Endodermal cell (in vitro differentiated cells): ENCODE results near the gene DNALI1. TPM values are rescaled to one million over a fixed set of nuclear protein-coding genes. Genes with fewer than 3 reads are reported as not detected.

ENCODE experiments used
- DNase-seq: peaks from one replicate; pipeline ENCODE4 v3.0.0-alpha.2; 2017
- H3K27ac ChIP-seq: 2 replicates; pipeline ENCODE4 v1.5.1; 2013; ENCODE audit warnings: mild to moderate bottlenecking, low read depth, low read length, moderate library complexity
- H3K27me3 ChIP-seq: 2 replicates; pipeline ENCODE4 v1.6.1; 2013; ENCODE audit warnings: mild to moderate bottlenecking, low read length, moderate library complexity; ENCODE audit not compliant: insufficient read depth, control insufficient read depth, poor library complexity, severe bottlenecking
- H3K36me3 ChIP-seq: 2 replicates; pipeline ENCODE4 v1.7.0; 2013; ENCODE audit warnings: mild to moderate bottlenecking, low read length, moderate library complexity; ENCODE audit not compliant: control insufficient read depth, insufficient read depth
- H3K4me1 ChIP-seq: one replicate; pipeline ENCODE4 v1.7.0; 2013; ENCODE audit warnings: low read length; ENCODE audit not compliant: control insufficient read depth, insufficient read depth
- H3K4me3 ChIP-seq: 2 replicates; pipeline ENCODE4 v1.5.1; 2013; ENCODE audit warnings: mild to moderate bottlenecking, low read length, moderate library complexity
- H3K9ac ChIP-seq: 2 replicates; pipeline ENCODE4 v1.6.1; 2013; ENCODE audit warnings: mild to moderate bottlenecking, low read length, moderate library complexity; ENCODE audit not compliant: poor library complexity, severe bottlenecking; ENCODE audit errors: extremely low read depth
- H3K9me3 ChIP-seq: 2 replicates; pipeline ENCODE4 v1.6.1; 2013; ENCODE audit warnings: mild to moderate bottlenecking, low read length, moderate library complexity; ENCODE audit not compliant: control insufficient read depth
- H3K27ac Mint-ChIP-seq: 2 replicates; pipeline ENCODE4 v1.8.0; 2020; ENCODE audit warnings: mixed read lengths
- H3K27me3 Mint-ChIP-seq: 2 replicates; pipeline ENCODE4 v1.8.0; 2021; ENCODE audit warnings: mild to moderate bottlenecking, mixed read lengths; ENCODE audit not compliant: insufficient read depth
- H3K36me3 Mint-ChIP-seq: 2 replicates; pipeline ENCODE4 v1.8.0; 2020; ENCODE audit warnings: low read depth, mixed read lengths
- H3K4me1 Mint-ChIP-seq: 2 replicates; pipeline ENCODE4 v1.8.0; 2020; ENCODE audit warnings: mixed read lengths
- H3K4me3 Mint-ChIP-seq: 2 replicates; pipeline ENCODE4 v1.8.0; 2020; ENCODE audit warnings: mild to moderate bottlenecking, moderate library complexity, mixed read lengths
- H3K9me3 Mint-ChIP-seq: 2 replicates; pipeline ENCODE4 v1.8.0; 2020; ENCODE audit warnings: mild to moderate bottlenecking, mixed read lengths
- WGBS, 2 experiments: methylation state at CpG; one replicate each; pipeline versions ENCODE4 v1.1.5 to v1.1.7; 2013; ENCODE audit warnings: missing lambda C conversion rate in 2 of 2, mixed read lengths in 1 of 2; ENCODE audit not compliant: insufficient coverage in 1 of 2, insufficient read length in 1 of 2; 5-methylcytosine and 5-hydroxymethylcytosine counted together
- total RNA-seq, 2 donors: library from RNA; stranded (reverse); fragmentation: NEBNext Ultra II Directional in 1 of 2; extraction: Animal tissue kit (Norgen Biotek cat#: 25700) in 1 of 2; gene quantifications; 2 replicates in 1 of 2; 3 replicates in 1 of 2; pipeline ENCODE4 v1.2.1, GENCODE V29; 2021
- TF ChIP-seq, protein P1 (sequence below): fragments of 200-600 bp; sonication (generic); conservative IDR thresholded peaks from 2 replicates; pipeline ENCODE4 v1.5.0; 2021; ENCODE audit warnings: antibody characterized with exemption, mild to moderate bottlenecking

The DNALI1 gene
- total RNA-seq, 2 donors from 2014 or later: 31.5 to 39.5 TPM

- no peak overlapping the region for H3K9ac ChIP-seq
- WGBS, 2 experiments: 88 to 97% methylated on average over 4 to 5 of the region's 5 CpGs
- Mint-ChIP-seq H3K9me3 (no peaks in the 10 kb centered on the region), H3K4me3 (no peak overlapping the region), H3K36me3 (no peaks in the 10 kb centered on the region), H3K27me3 (peaks cover 46% of the 10 kb centered on the region), H3K4me1 (peaks cover 6% of the 10 kb centered on the region), H3K27ac (no peak overlapping the region)
- H3K4me3 ChIP-seq: no peak overlapping the region
- peaks cover 69% of the 10 kb centered on the region for H3K27me3 ChIP-seq
- H3K9me3 ChIP-seq: no peaks in the 10 kb centered on the region
- no peaks in the 10 kb centered on the region for H3K36me3 ChIP-seq
- TF ChIP-seq, protein P1, sequence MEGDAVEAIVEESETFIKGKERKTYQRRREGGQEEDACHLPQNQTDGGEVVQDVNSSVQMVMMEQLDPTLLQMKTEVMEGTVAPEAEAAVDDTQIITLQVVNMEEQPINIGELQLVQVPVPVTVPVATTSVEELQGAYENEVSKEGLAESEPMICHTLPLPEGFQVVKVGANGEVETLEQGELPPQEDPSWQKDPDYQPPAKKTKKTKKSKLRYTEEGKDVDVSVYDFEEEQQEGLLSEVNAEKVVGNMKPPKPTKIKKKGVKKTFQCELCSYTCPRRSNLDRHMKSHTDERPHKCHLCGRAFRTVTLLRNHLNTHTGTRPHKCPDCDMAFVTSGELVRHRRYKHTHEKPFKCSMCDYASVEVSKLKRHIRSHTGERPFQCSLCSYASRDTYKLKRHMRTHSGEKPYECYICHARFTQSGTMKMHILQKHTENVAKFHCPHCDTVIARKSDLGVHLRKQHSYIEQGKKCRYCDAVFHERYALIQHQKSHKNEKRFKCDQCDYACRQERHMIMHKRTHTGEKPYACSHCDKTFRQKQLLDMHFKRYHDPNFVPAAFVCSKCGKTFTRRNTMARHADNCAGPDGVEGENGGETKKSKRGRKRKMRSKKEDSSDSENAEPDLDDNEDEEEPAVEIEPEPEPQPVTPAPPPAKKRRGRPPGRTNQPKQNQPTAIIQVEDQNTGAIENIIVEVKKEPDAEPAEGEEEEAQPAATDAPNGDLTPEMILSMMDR: no peak
- no peak for DNase-seq
- H3K4me1 ChIP-seq: no peaks in the 10 kb centered on the region
- no peak overlapping the region for H3K27ac ChIP-seq
Observed at GRCh38 chr1:37599940-37600339, 43.2 kb downstream of the DNALI1 start.

DNA sequence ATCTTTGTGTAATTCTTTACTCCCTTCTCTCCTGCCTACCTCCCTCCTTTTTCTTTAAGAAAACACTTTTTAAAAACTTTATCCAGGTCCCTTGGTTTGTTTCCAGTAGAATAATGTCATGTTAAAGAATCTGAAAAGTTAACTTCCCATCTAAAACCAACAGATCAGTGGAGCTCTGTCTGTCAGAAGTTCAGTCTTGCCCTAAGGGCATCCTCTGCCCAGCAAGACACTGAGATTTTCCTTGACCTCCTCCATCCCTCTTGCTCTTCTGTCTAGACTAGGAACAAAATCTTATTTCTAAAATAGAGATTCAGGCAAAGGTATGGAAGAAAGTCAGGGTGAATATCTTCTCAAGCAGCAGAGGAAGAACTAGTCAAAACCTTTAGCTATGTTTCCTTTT is 44.7 kb downstream of the DNALI1 start:
- Histone ChIP-seq H3K9ac (no peak overlapping the region), H3K27me3 (peaks cover 84% of the 10 kb centered on the region), H3K27ac (no peak overlapping the region), H3K4me3 (no peak overlapping the region), H3K36me3 (no peaks in the 10 kb centered on the region), H3K4me1 (no peaks in the 10 kb centered on the region), H3K9me3 (no peaks in the 10 kb centered on the region)
- H3K27ac Mint-ChIP-seq: no peak overlapping the region
- TF ChIP-seq, protein P1: no peak
- no peak overlapping the region for H3K4me3 Mint-ChIP-seq
- peaks cover 47% of the 10 kb centered on the region for H3K27me3 Mint-ChIP-seq
- no peaks in the 10 kb centered on the region for H3K36me3 Mint-ChIP-seq
- no peak for DNase-seq
- no peaks in the 10 kb centered on the region for H3K4me1 Mint-ChIP-seq
- no peaks in the 10 kb centered on the region for H3K9me3 Mint-ChIP-seq

DNA sequence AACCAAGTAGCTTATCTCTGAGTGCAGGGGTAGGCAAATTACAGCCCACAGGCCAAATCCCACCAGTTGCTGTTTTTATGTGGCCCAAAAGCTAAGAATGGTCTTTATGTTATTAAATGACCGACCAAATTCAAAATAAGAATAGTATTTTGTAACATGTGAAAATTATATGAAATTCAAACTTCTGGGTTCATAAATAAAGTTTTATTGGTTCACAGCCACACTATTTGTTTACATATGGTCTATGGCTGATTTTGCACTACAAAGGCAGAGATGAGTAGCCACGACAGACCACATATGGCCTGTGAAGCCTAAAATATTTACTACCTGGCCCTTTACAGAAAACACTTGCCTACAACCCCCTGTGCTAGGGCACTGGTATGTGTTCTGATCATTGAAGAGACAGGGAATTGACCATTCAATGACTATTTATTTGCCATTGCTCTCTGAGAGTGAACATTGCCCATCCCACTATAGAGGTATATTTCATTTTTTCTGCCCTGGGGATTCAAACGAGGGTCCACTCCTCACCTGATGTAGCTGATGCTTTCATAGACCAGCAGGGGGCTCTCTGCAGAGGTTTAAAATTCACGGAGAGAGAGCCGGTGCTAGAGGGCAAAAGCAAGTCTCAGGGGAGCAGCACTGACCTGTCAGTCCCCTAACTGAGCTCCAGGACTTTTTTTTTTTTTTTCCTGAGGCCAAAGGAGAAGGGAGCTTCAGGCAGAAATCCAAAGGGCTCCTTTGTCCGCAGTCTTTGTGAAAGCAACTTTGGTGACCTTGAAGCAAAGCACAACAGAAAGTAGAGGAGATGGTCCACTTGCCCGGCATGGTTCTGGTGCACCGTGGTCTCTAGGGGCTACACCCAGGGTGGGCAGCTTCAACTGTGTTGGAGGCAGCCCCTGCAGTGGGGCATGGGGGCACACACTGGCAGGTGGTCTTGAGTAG is 46.3 kb downstream of the DNALI1 start:
- Histone ChIP-seq H3K4me1 (no peaks in the 10 kb centered on the region), H3K9me3 (no peaks in the 10 kb centered on the region), H3K27me3 (peaks cover 91% of the 10 kb centered on the region), H3K4me3 (no peak overlapping the region), H3K9ac (no peak overlapping the region), H3K27ac (no peak overlapping the region), H3K36me3 (no peaks in the 10 kb centered on the region)
- no peak overlapping the region for H3K27ac Mint-ChIP-seq
- no peaks in the 10 kb centered on the region for H3K4me1 Mint-ChIP-seq
- no peak overlapping the region for H3K4me3 Mint-ChIP-seq
- no peaks in the 10 kb centered on the region for H3K36me3 Mint-ChIP-seq
- TF ChIP-seq, protein P1: peak; percentile 84
- H3K9me3 Mint-ChIP-seq: no peaks in the 10 kb centered on the region
- DNase-seq: peak; percentile 73
- WGBS, 2 experiments: 4 to 48% methylated on average over 3 to 8 of the region's 8 CpGs
- H3K27me3 Mint-ChIP-seq: peaks cover 39% of the 10 kb centered on the region
